GM21825 (cell line): ENCODE measurements around the gene KEAP1.
"Not testable (repeated sequence)": the region's sequence is repeated elsewhere in the genome, so short reads cannot be mapped to it uniquely, and the experiment has no call there.

Experiments used
- ATAC-seq: cut with Tn5 transposase; IDR thresholded peaks from one replicate; pipeline ENCODE4 v1.9.1; 2021; ENCODE audit warnings: mild to moderate bottlenecking, moderate library complexity; ENCODE audit not compliant: unreplicated experiment

Gene KEAP1

GRCh38 chr19:10500247-10500592, 2.9 kb downstream of the KEAP1 start:
- no peak for ATAC-seq

- ATAC-seq, result no peak
Observed at GRCh38 chr19:10499550-10500246, 3.5 kb downstream of the KEAP1 start.

GRCh38 chr19:10497371-10497770, 5.8 kb downstream of the KEAP1 start:
- ATAC-seq, result no peak

GRCh38 chr19:10491472-10492047, 11.6 kb downstream of the KEAP1 start:
- ATAC-seq, result no peak

GRCh38 chr19:10486551-10486950, 16.6 kb downstream of the KEAP1 start:
- ATAC-seq, result no peak

- no peak for ATAC-seq
Observed at GRCh38 chr19:10478903-10479384, 24.2 kb downstream of the KEAP1 start.

GRCh38 chr19:10478476-10478875, 24.7 kb downstream of the KEAP1 start:
- no peak for ATAC-seq

GRCh38 chr19:10474962-10475451, 28.1 kb downstream of the KEAP1 start:
- ATAC-seq, result no peak

GRCh38 chr19:10473192-10473591, 30.0 kb downstream of the KEAP1 start:
- ATAC-seq, result no peak

- no peak for ATAC-seq
Observed at GRCh38 chr19:10471909-10472308, 31.2 kb downstream of the KEAP1 start.

- no peak for ATAC-seq
Observed at GRCh38 chr19:10468133-10468532, 35.0 kb downstream of the KEAP1 start.

- no peak for ATAC-seq
Observed at GRCh38 chr19:10467104-10467706, 36.0 kb downstream of the KEAP1 start.

- ATAC-seq, result no peak
Observed at GRCh38 chr19:10464456-10464855, 38.7 kb downstream of the KEAP1 start.

- ATAC-seq, result no peak
Observed at GRCh38 chr19:10462557-10462956, 40.6 kb downstream of the KEAP1 start.

- not testable (repeated sequence) for ATAC-seq
Observed at GRCh38 chr19:10462042-10462441, 41.1 kb downstream of the KEAP1 start.

- ATAC-seq, result peak; percentile 83
Observed at GRCh38 chr19:10461047-10461949, 41.9 kb downstream of the KEAP1 start.

GRCh38 chr19:10460714-10461046, 42.5 kb downstream of the KEAP1 start:
- no peak for ATAC-seq

GRCh38 chr19:10458733-10459132, 44.4 kb downstream of the KEAP1 start:
- ATAC-seq, result not testable (repeated sequence)

GRCh38 chr19:10454267-10454666, 48.9 kb downstream of the KEAP1 start:
- ATAC-seq, result no peak

GRCh38 chr19:10453852-10454251, 49.3 kb downstream of the KEAP1 start:
- ATAC-seq, result no peak
